Stimulated activated effector memory CD8-positive, alpha-beta T cell treated with anti-CD3 and anti-CD28 coated beads, Interleukin-12 subunit alpha, Interleukin-12 subunit beta, amount 100 ng/mL, for 72 hours (primary cell): ENCODE data around the gene ZBTB44.
"Not testable (repeated sequence)": the region's sequence is repeated elsewhere in the genome, so short reads cannot be mapped to it uniquely, and the experiment has no call there.

Source experiments
- ATAC-seq: fragments of 150-1000 bp; cut with Tn5 transposase; 2 replicates; pipeline ENCODE4 v1.10.0; 2021
- DNase-seq, 2 donors: peaks; one replicate each; pipeline ENCODE4 v3.0.0; 2021 to 2022; ENCODE audit warnings: low spot score in 2 of 2
- H3K27ac Mint-ChIP-seq: one replicate; pipeline ENCODE4 v1.8.0; 2022; ENCODE audit warnings: mild to moderate bottlenecking, mixed read lengths
- H3K36me3 Mint-ChIP-seq: one replicate; pipeline ENCODE4 v1.8.0; 2022; ENCODE audit warnings: mild to moderate bottlenecking, mixed read lengths
- H3K4me1 Mint-ChIP-seq: one replicate; pipeline ENCODE4 v1.8.0; 2022; ENCODE audit warnings: mixed read lengths
- H3K4me3 Mint-ChIP-seq: one replicate; pipeline ENCODE4 v1.8.0; 2022; ENCODE audit warnings: mild to moderate bottlenecking, mixed read lengths
- H3K9me3 Mint-ChIP-seq: one replicate; pipeline ENCODE4 v1.8.0; 2022; ENCODE audit warnings: mixed read lengths

ZBTB44 gene

GRCh38 chr11:130208241-130209127 lies 106.2 kb downstream of the ZBTB44 start:
- Mint-ChIP-seq H3K4me1 (no peaks in the 10 kb centered on the region), H3K36me3 (no peaks in the 10 kb centered on the region), H3K27ac (no peak overlapping the region), H3K9me3 (no peaks in the 10 kb centered on the region), H3K4me3 (no peak overlapping the region)
- no peak for DNase-seq
- no peak for ATAC-seq

GRCh38 chr11:130206141-130206540 lies 108.6 kb downstream of the ZBTB44 start:
- no peak overlapping the region for H3K27ac Mint-ChIP-seq
- DNase-seq (no peak), ATAC-seq (no peak)
- no peaks in the 10 kb centered on the region for H3K4me1 Mint-ChIP-seq
- no peak overlapping the region for H3K4me3 Mint-ChIP-seq
- H3K36me3 Mint-ChIP-seq, result no peaks in the 10 kb centered on the region
- H3K9me3 Mint-ChIP-seq, result no peaks in the 10 kb centered on the region

DNA sequence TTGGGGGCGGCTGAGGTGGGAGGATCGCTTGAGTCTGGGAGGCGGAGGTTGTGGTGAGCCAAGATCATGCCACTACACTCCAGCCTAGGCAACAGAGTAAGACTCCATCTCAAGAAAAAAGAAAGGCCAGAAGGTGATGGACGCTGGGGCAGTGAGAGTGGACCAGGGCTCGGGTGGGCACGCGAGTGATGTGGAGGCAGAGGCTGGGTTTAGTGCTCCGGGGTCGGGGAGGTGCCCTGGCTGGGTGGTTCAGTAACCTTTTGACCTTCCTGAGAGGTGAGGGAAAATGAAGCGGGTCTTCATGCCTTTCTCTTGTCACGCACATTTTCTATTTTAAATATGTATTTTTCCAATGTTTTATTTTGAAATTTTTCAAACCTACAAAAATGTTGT lies 110.0 kb downstream of the ZBTB44 start:
- H3K27ac Mint-ChIP-seq, result no peak overlapping the region
- H3K4me1 Mint-ChIP-seq, result no peaks in the 10 kb centered on the region
- no peak overlapping the region for H3K4me3 Mint-ChIP-seq
- no peak for DNase-seq
- H3K9me3 Mint-ChIP-seq, result no peaks in the 10 kb centered on the region
- no peak for ATAC-seq
- no peaks in the 10 kb centered on the region for H3K36me3 Mint-ChIP-seq

- no peaks in the 10 kb centered on the region for H3K36me3 Mint-ChIP-seq
- no peak overlapping the region for H3K27ac Mint-ChIP-seq
- no peak for ATAC-seq
- no peaks in the 10 kb centered on the region for H3K9me3 Mint-ChIP-seq
- no peak overlapping the region for H3K4me3 Mint-ChIP-seq
- DNase-seq, result no peak
- H3K4me1 Mint-ChIP-seq, result no peaks in the 10 kb centered on the region
These were observed 110.7 kb downstream of the ZBTB44 start for GRCh38 chr11:130203766-130204702.

- ATAC-seq, result peak; percentile 8
- Mint-ChIP-seq H3K27ac (no peak overlapping the region), H3K36me3 (no peaks in the 10 kb centered on the region), H3K9me3 (no peaks in the 10 kb centered on the region), H3K4me3 (no peak overlapping the region), H3K4me1 (no peaks in the 10 kb centered on the region)
- DNase-seq, result no peak
These were observed 111.7 kb downstream of the ZBTB44 start for GRCh38 chr11:130202818-130203689.

DNA sequence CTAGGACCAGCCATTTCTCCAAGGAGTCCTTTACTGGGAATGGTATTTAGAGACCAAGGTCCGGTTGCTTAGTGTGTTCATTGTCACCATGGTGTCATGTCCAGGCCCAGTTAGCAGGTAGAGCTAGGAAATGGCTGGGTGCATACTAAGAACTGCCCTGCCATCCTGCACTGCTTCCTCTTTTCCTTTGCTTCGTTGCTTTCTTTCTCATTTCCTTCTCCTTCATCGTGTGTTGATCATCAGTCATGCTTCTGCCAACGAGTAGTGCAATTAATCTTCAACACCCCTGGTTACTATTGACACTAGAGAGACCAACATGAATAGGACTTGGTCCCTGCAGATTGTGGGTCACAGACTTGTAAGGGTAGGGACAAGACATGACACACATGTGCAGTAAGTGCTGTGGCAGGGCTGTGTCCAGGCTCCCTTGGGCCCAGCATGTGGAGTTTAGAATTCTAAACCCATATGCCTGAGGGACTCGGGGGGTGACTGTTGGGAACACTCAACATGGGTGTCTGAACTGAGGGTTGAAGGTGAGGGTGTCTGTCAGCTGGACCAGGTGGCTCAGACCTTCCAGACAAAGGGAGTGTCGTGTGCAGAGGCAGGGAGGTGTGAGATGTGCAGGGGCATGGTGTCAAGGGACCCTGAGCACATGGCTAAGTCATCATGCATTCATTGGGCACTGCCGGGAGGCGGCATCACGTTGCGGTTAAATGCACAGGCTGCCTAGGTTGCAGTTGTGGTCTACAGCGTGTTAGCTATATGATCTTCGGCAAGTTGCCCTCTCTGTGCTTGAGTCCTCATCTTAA lies 112.5 kb downstream of the ZBTB44 start:
- Mint-ChIP-seq H3K4me3 (no peak overlapping the region), H3K4me1 (no peaks in the 10 kb centered on the region), H3K27ac (no peak overlapping the region), H3K36me3 (no peaks in the 10 kb centered on the region), H3K9me3 (no peaks in the 10 kb centered on the region)
- no peak for DNase-seq
- peak; percentile 4 for ATAC-seq

GRCh38 chr11:130201026-130201425 lies 113.7 kb downstream of the ZBTB44 start:
- no peaks in the 10 kb centered on the region for H3K4me1 Mint-ChIP-seq
- H3K9me3 Mint-ChIP-seq, result no peaks in the 10 kb centered on the region
- H3K27ac Mint-ChIP-seq, result no peak overlapping the region
- H3K4me3 Mint-ChIP-seq, result no peak overlapping the region
- DNase-seq, result no peak
- ATAC-seq, result no peak
- no peaks in the 10 kb centered on the region for H3K36me3 Mint-ChIP-seq

DNA sequence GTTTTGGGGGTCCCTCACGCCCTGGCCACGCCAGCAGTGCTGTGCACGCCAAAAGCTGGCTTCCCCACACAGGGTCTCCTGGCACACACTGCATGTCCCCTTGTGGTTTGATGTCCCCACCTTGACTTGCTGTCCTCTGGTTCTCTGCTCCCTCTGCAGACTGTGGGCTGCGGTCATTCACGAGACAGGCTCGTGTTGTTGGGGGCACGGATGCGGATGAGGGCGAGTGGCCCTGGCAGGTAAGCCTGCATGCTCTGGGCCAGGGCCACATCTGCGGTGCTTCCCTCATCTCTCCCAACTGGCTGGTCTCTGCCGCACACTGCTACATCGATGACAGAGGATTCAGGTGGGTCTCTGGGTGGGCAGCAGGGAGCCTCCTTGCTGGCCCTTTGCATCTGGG lies 114.9 kb downstream of the ZBTB44 start:
- no peak overlapping the region for H3K27ac Mint-ChIP-seq

DNA sequence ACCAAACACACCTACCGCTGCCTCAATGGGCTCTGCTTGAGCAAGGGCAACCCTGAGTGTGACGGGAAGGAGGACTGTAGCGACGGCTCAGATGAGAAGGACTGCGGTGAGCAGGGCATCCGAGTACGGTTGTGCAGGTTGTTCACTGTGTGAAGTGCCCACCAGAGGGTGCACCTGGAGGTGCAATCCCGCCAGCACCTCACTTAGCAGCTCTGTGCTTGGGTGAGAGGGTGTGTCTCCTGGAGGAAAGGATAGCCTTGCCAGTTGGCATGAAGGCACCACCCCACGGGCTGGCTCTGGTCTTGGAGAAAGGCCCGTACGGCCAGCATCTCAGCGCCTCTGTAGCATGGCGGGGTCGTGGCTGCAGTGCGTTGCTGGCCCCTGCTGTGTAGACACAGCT lies 115.8 kb downstream of the ZBTB44 start:
- DNase-seq (no peak), ATAC-seq (no peak)
- no peak overlapping the region for H3K4me3 Mint-ChIP-seq
- H3K4me1 Mint-ChIP-seq, result no peaks in the 10 kb centered on the region
- H3K36me3 Mint-ChIP-seq, result no peaks in the 10 kb centered on the region
- H3K9me3 Mint-ChIP-seq, result no peaks in the 10 kb centered on the region
- H3K27ac Mint-ChIP-seq, result no peak overlapping the region

More for the DNA sequence above, 114.9 kb downstream of the ZBTB44 start:
- no peaks in the 10 kb centered on the region for H3K4me1 Mint-ChIP-seq
- DNase-seq (no peak), ATAC-seq (no peak)
- H3K9me3 Mint-ChIP-seq, result no peaks in the 10 kb centered on the region
- no peaks in the 10 kb centered on the region for H3K36me3 Mint-ChIP-seq
- no peak overlapping the region for H3K4me3 Mint-ChIP-seq

GRCh38 chr11:130198292-130198691 lies 116.4 kb downstream of the ZBTB44 start:
- Mint-ChIP-seq H3K36me3 (no peaks in the 10 kb centered on the region), H3K9me3 (no peaks in the 10 kb centered on the region), H3K4me1 (no peaks in the 10 kb centered on the region), H3K27ac (no peak overlapping the region), H3K4me3 (no peak overlapping the region)
- ATAC-seq (no peak), DNase-seq (no peak)

- DNase-seq (no peak), ATAC-seq (no peak)
- no peaks in the 10 kb centered on the region for H3K4me1 Mint-ChIP-seq
- H3K27ac Mint-ChIP-seq, result no peak overlapping the region
- no peaks in the 10 kb centered on the region for H3K36me3 Mint-ChIP-seq
- no peaks in the 10 kb centered on the region for H3K9me3 Mint-ChIP-seq
- H3K4me3 Mint-ChIP-seq, result no peak overlapping the region
These were observed 117.2 kb downstream of the ZBTB44 start for GRCh38 chr11:130197386-130198035.

DNA sequence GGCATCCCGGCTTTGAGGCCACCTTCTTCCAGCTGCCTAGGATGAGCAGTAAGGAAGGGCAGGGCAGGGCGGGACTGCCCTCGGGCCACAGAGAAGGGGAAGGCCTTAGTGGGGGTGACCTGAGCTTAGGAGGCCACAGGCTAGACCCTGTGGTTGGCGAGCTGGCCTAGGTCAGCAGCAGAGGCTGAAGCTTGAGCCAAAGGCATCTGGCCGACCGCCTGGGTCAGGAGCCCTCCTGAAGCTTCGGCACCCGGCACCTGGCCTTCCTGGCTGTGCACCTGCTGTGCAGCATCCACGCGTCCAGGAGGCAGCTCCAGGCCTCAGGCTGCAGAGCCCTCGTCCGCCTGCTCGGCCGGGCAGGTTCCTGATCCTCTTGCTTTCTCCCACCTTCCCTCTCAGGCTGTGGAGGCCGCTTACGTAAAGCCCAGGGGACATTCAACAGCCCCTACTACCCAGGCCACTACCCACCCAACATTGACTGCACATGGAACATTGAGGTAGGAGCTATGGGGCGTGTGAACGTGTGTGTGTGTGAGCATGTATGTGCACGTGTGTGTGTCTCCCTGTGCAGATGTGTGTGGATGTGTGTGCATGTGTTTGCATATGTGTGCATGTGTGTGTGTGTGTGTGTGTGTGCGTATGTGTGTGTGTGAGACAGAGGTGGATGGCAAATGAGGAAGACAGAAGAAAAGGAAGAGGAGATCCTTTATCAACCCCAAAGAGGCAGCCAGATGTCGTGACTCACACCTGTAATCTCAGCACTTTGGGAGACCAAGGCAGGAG lies 120.3 kb downstream of the ZBTB44 start:
- Mint-ChIP-seq H3K4me3 (no peak overlapping the region), H3K4me1 (no peaks in the 10 kb centered on the region), H3K27ac (no peak overlapping the region), H3K9me3 (no peaks in the 10 kb centered on the region), H3K36me3 (no peaks in the 10 kb centered on the region)
- ATAC-seq (no peak), DNase-seq (no peak)

DNA sequence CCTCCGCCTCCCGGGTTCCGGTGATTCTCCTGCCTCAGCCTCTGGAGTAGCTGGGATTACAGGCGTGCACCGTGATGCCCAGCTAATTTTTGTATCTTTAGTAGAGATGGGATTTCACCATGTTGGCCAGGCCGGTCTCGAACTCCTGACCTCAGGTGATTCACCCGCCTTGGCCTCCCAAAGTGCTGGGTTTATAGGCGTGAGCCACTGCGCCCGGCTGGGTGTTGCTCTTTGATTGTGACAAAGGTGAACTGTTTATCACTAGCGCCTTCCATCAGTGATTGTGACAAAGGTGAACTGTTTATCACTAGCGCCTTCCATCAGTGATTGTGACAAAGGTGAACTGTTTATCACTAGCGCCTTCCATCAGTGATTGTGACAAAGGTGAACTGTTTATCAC lies 121.2 kb downstream of the ZBTB44 start:
- not testable (repeated sequence) for DNase-seq, H3K36me3 Mint-ChIP-seq, H3K27ac Mint-ChIP-seq, H3K4me1 Mint-ChIP-seq, H3K4me3 Mint-ChIP-seq, ATAC-seq, H3K9me3 Mint-ChIP-seq
